HG03432 (cell line): ENCODE data around the gene NRTN.
"Not testable (repeated sequence)": the region's sequence is repeated elsewhere in the genome, so short reads cannot be mapped to it uniquely, and the experiment has no call there.

ENCODE experiments used
- ATAC-seq: cut with Tn5 transposase; IDR thresholded peaks from one replicate; pipeline ENCODE4 v1.9.1; 2021; ENCODE audit warnings: mild to moderate bottlenecking, moderate library complexity; ENCODE audit not compliant: unreplicated experiment

The NRTN gene, protein sequence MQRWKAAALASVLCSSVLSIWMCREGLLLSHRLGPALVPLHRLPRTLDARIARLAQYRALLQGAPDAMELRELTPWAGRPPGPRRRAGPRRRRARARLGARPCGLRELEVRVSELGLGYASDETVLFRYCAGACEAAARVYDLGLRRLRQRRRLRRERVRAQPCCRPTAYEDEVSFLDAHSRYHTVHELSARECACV

GRCh38 chr19:5804516-5805461, at the start of gene NRTN:
Gene NRTN, plus strand, starts transcription at chr19:5805067. Its CDS starts 19,099 bp downstream, at chr19:5824166.
- ATAC-seq = no peak

DNA sequence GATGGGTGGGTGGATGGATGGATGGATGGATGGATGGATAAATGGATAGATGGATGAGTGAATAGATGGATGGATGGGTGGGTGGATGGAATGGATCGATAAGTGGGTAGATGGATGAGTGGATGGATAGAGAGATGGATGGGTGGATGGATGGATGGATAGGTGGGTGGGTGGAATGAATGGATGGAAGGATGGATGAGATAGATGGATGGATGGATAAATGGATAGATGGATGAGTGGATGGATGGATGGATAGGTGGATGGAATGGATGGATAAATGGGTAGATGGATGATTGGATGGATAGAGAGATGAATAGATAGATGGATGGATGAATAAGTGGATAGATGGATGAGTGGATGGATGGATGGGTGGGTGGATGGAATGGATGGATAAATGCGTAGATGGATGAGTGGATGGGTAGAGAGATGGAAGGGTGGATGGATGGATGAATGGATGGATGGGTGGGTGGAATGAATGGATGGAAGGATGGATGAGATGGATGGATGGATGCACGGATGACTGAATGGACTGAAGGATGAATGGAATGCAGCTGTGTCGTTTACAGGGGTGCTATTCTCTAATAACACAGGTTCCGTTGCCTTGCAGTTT, 42.2 kb upstream of the NRTN start:
- ATAC-seq = no peak

DNA sequence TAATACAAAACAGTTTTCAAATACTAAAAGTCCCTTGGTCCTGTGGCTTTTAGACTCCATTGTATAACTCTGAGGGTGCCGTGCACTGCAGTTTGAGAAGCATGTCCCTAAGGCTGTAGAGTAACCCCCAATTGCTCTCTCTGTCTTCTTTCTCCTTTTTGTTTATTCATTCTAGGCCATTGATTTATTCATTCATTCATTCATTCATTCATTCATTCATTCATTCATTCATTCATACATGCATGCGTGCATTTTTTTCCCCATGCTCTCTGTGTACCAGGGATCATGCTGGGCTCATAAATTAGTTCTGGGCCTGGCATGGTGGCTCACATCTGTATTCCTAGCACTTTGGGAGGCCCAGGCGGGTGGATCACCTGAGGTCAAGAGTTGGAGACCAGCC, 39.6 kb upstream of the NRTN start:
- ATAC-seq = no peak

DNA sequence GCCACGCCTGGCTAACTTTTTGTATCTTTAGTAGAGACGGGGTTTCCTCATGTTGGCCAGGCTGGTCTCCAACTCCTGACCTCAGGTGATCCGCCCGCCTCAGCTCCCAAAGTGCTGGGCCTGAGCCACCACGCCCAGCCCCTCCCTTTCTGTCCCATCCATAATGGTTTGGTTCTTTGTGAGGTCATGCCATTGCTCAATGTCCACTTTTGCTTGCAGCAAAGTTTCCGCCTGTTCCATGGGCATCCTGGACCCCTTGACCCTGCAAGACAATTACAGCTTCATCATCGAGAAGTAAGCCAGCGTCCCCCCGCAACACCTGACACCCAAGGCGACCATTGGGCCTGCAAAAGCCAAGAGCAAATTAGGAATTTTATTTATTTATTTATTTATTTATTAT, 36.9 kb upstream of the NRTN start:
- ATAC-seq = no peak

DNA sequence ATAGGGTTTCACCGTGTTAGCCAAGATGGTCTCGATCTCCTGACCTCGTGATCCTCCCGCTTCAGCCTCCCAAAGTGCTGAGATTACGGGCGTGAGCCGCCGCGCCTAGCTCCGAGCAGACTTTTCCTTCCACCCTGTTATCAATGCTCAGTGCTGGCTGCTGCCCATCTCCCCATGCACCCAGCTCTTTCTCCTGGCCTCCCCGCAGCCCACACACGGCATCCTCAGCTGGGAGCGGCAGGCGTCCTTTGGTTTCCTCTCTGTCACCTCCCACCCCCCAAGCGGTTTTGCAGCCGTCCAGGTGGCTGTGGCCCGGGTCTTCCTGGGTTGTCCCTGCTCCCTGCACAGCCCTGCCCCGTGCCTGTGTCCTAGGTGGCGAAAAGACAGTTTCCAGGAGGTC, 32.5 kb upstream of the NRTN start:
- no peak for ATAC-seq

- ATAC-seq = no peak
Measured at GRCh38 chr19:5773276-5773675, 31.6 kb upstream of the NRTN start.

DNA sequence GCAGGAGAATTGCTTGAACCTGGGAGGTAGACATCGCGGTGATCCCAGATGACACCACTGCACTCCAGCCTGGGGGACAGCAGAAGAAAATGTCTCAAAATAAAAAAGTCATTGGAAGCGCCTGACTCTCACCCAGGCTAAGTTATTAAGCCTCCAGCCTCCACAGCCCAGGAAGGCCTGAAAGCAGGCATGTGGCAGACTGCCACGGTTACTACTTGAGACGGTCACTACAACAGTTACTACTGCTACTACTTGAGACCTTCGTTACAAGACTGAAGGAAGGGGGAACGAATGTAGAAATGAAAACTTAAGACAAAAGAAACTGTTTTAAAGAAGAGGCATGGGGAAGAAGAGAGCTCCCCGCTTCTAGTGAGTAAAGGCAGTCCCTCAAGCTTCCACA, 29.9 kb upstream of the NRTN start:
- ATAC-seq = no peak

DNA sequence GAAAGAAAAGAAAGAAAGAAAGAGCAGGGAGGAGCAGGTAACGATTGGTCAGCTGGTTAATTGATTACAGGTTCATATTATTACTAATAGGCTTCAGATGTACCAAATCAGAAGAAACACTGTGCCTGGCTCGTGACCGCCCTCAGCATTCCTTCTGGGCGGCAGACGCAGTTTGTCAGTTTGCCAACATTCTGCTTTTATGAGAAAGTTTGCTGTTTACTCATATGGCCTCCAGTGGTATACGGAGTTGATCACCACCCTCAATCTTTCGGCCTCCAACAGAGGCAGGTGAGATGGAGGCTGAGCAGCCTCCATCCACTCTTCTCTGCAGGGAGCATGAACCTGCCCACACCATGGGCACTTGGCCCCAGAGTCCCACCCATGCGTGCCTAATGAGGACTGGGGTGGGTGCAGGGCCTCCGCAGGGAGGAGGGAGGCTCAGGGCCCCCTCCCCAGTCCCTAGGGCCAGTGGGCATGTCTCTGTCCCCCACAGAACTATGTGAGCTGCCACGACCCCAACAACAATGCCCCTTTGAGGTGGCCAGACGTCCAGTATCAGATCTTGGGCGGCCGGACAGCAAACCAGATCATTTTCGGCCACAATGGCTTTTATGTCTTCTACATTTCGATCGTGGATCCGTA, 29.1 kb upstream of the NRTN start:
- no peak for ATAC-seq

GRCh38 chr19:5778402-5778801, 26.5 kb upstream of the NRTN start:
- no peak for ATAC-seq

- not testable (repeated sequence) for ATAC-seq
Measured at GRCh38 chr19:5780916-5781315, 24.0 kb upstream of the NRTN start.

- no peak for ATAC-seq
Measured at GRCh38 chr19:5782322-5782721, 22.5 kb upstream of the NRTN start.

DNA sequence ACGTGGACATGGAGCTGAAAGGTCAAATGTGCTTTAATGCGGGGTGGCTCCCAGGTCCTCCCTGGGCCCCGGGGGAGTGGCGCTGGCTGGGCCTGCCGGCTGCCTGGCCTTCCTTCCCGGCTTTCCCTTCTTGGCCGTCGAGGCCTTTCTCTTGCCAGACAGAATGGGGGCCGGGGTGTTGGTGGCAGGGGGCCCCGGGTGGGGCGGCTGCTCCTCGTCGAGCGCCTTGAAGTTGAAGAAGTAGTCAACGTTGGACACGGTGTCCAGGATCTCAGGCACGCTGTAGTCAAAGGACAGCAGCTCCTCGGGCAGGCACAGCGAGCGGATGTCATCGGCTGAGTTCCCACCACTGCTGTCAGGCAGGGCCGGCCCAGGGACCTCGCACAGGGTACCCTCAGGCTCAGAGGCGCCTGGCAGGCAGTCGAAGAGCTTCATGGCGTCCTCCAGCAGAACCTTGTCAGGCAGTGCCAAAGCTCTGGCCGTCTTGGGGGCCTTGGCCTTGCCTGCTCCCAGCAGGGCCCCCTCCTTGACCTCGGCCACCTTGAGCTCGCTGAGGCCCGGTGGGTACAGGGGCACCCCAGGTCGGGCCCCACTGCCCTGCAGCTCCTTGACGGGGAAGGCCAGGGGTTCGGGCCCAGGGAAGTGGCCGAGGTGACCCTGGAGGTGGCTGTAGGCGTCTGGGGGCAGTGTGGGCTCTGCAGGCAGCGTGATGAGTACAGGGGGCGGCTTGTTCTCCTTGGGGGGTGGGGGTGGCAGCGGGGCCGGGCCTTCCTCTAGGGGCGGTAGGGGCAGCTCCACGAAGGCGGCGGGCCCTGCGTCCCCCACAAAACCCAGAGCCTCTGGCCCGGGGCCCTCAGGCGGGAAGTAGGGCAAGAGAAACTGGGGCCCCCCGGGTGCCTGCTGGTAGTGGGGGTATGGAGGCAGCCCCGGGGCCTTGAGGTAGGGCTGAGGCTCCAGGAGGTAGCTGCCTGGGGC, 21.6 kb upstream of the NRTN start:
- ATAC-seq = no peak

GRCh38 chr19:5784581-5785147, 20.2 kb upstream of the NRTN start, which contains the start of gene PRR22:
Gene PRR22, minus strand, starts transcription at chr19:5784746. Its CDS starts 86 bp downstream, at chr19:5784660.
- no peak for ATAC-seq

DNA sequence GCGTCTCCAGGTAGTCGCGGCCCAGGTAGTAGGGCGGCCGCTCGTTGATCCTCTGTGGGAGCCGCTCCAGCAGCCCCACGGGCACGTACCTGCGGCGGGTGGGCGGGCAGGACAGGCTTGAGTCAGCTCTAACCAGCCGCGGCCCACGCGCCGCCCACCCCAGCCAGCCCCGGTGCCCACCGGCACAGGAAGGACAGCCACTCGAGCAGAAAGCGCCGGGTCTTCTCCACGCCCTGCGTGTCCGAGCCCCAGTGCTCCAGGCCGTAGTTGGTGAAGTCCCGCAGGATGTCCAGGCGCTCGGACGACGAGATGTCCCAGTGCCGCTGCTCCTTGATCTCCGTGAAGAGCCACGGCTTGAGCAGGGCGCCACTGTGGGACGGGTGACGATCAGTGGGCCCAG, 19.4 kb upstream of the NRTN start:
- no peak for ATAC-seq

- ATAC-seq = no peak
Measured at GRCh38 chr19:5786593-5787408, 18.1 kb upstream of the NRTN start.

- no peak for ATAC-seq
Measured at GRCh38 chr19:5787409-5788182, 17.3 kb upstream of the NRTN start.

DNA sequence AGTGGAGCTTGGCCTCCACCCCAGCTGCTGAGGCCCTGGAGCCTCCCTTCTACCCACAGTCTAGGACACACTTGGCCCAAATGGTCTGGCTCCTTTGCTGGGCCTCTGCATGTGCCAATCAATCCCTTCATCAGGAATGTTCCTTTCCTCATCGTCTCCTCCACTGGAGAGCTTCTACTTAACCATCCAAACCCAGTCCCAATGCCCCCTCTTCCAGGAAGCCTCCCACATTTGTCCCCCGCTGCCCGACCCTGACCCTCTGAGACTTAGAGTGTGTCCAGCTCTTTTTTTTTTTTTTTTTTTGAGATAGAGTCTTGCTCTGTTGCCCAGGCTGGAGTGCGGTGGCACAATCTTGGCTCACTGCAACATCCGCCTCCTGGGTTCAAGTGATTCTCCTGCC, 16.4 kb upstream of the NRTN start:
- no peak for ATAC-seq

- ATAC-seq = no peak
Measured at GRCh38 chr19:5789351-5789761, 15.5 kb upstream of the NRTN start.
